Lower lobe of right lung (tissue), 2 donors: ENCODE data around the gene ANK3. TPM values are rescaled to one million over a fixed set of nuclear protein-coding genes. Genes with fewer than 3 reads are reported as not detected.

Experiments used
- ATAC-seq, 2 donors: fragments of 200-7000 bp; cut with Tn5 transposase; one replicate each; pipeline ENCODE4 v1.9.1; 2020 to 2022; ENCODE audit warnings: mild to moderate bottlenecking in 2 of 2, moderate library complexity in 2 of 2
- DNase-seq: peaks from one replicate; pipeline ENCODE4 v3.0.0-alpha.2; 2020
- H3K27ac ChIP-seq: fragments of 200-600 bp; one replicate; pipeline ENCODE4 v1.8.0; 2022
- H3K27me3 ChIP-seq: fragments of 200-600 bp; one replicate; pipeline ENCODE4 v1.8.0; 2022; ENCODE audit warnings: low read depth
- H3K36me3 ChIP-seq: fragments of 200-600 bp; one replicate; pipeline ENCODE4 v1.8.0; 2022; ENCODE audit warnings: mild to moderate bottlenecking
- H3K4me1 ChIP-seq: fragments of 200-600 bp; one replicate; pipeline ENCODE4 v1.8.0; 2022
- H3K4me3 ChIP-seq: fragments of 200-600 bp; one replicate; pipeline ENCODE4 v1.8.0; 2022; ENCODE audit warnings: mild to moderate bottlenecking
- H3K9me3 ChIP-seq: fragments of 200-600 bp; one replicate; pipeline ENCODE4 v1.8.0; 2022
- intact Hi-C: fragments of 100-400 bp; cut with DNase I; formaldehyde crosslinking; loops from one replicate; pipeline ENCODE4 v1.11.0; 2022
- total RNA-seq: library from RNA; stranded (reverse); fragmentation: NEBNext Ultra II Directional; extraction: Animal tissue kit (Norgen Biotek cat#: 25700); gene quantifications from one replicate; pipeline ENCODE4 v1.2.1, GENCODE V29; 2021
- TF ChIP-seq, protein P1 (sequence below): fragments of 200-600 bp; IDR thresholded peaks from one replicate; pipeline ENCODE4 v1.8.0; 2022; ENCODE audit warnings: antibody characterized with exemption, mild to moderate bottlenecking
- donor health status: DM: no; HTN: yes; CAD: no; lungs with severe emphysema.

ANK3 gene
- total RNA-seq, 1 donor from 2014 or later: 75.9 TPM

DNA sequence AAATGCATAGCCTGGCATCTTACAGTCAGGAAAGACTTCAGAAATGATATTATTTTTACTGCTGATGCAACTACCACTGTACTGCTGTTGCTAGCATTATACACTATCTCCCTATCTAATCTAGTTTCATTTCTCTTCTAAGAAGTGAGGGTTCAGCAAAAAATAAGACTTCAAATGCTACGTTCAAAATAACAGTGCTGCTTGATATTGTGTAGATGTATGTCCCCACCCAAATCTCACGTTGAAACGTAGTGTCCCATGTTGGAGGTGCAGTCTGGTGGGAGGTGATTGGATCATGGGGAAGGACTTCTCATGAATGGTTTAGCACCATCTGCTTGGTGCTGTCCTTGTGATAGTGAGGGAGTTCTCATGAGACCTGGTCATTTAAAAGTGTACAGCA is 129.4 kb downstream of the ANK3 start:
- ATAC-seq (no peak), DNase-seq (no peak)
- Histone ChIP-seq H3K9me3 (no peaks in the 10 kb centered on the region), H3K27me3 (no peaks in the 10 kb centered on the region), H3K27ac (no peak overlapping the region), H3K4me3 (no peak overlapping the region), H3K4me1 (no peaks in the 10 kb centered on the region), H3K36me3 (peaks cover 15% of the 10 kb centered on the region)
- TF ChIP-seq, protein P1, sequence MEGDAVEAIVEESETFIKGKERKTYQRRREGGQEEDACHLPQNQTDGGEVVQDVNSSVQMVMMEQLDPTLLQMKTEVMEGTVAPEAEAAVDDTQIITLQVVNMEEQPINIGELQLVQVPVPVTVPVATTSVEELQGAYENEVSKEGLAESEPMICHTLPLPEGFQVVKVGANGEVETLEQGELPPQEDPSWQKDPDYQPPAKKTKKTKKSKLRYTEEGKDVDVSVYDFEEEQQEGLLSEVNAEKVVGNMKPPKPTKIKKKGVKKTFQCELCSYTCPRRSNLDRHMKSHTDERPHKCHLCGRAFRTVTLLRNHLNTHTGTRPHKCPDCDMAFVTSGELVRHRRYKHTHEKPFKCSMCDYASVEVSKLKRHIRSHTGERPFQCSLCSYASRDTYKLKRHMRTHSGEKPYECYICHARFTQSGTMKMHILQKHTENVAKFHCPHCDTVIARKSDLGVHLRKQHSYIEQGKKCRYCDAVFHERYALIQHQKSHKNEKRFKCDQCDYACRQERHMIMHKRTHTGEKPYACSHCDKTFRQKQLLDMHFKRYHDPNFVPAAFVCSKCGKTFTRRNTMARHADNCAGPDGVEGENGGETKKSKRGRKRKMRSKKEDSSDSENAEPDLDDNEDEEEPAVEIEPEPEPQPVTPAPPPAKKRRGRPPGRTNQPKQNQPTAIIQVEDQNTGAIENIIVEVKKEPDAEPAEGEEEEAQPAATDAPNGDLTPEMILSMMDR: no peak
- intact Hi-C loops: no loop called here

DNA sequence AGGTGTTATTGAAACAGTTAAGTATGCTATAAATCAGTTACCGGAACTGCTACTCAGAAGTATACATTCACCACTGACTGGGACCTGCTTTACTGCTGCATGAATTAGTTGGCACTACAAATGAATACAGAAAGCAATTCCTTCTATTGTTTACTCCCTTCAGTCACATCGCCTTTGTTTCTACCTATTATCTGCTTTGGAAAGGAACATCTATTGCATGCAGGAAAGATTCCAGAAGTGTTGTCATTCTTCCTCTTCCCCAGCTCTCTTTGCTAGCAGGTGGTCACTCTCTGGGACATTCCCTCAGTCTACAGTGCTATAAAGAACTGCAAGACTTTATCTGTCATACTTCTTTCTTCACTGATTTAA is 131.3 kb downstream of the ANK3 start:
- H3K4me1 ChIP-seq: no peaks in the 10 kb centered on the region
- H3K4me3 ChIP-seq: no peak overlapping the region
- H3K9me3 ChIP-seq: no peaks in the 10 kb centered on the region
- no peaks in the 10 kb centered on the region for H3K27me3 ChIP-seq
- TF ChIP-seq, protein P1: no peak
- peaks cover 13% of the 10 kb centered on the region for H3K36me3 ChIP-seq
- no peak for DNase-seq
- intact Hi-C loops: no loop called here
- ATAC-seq: no peak
- no peak overlapping the region for H3K27ac ChIP-seq

DNA sequence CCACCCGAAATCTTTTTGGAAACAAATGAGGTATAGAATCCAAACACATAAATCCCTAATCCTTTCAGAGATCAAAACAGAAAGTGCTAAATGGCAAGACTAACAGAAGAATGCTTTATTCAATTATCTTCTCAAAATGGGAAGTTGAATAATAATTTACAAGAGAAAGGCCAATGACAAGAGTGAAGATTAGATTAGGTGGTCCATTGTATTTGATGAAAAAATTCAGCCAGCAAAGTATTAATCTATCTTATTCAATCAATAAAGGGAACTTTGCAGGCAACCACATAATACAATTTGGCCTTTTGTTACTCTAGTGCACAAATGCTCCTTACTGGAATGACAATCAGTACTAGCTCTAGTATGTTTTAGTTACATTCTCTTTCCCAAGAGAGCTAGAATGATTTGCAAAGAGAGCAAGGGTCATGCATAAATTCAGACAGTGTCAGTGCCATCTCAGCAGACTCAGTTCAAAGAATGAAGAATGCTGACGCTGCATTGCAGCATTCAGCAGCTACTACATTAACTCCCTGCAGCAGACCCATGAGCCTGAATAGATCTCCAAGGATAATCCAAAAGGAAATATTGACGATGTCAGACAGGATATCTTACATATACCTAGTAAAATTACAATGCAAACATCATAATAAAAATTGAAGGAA is 131.8 kb downstream of the ANK3 start:
- no peak for ATAC-seq

DNA sequence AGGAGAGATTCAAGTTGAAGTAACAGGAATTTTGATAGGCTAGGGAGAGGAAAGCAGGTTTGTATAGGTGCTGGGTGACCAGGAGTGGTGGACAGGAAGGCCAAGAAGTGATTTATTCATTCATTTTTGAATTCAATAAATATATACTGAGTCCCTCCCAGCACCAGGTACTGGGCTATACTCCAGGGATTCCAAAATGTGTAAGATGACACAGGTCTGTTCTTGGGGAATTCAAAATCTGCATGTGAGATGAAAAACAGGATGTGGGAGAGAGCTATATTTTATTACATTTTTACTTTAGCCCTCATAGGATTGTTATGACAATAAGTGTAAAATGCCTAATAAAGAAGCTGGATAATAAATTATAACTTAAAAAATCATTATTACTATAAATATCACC is 134.9 kb downstream of the ANK3 start:
- Histone ChIP-seq H3K36me3 (no peaks in the 10 kb centered on the region), H3K4me3 (no peak overlapping the region), H3K27me3 (no peaks in the 10 kb centered on the region), H3K9me3 (no peaks in the 10 kb centered on the region), H3K4me1 (no peaks in the 10 kb centered on the region), H3K27ac (no peak overlapping the region)
- no peak for ATAC-seq
- TF ChIP-seq, protein P1: no peak
- intact Hi-C loops: no loop called here
- DNase-seq: no peak

More for the DNA sequence above, 131.8 kb downstream of the ANK3 start:
- Histone ChIP-seq H3K4me1 (no peaks in the 10 kb centered on the region), H3K4me3 (no peak overlapping the region), H3K27ac (no peak overlapping the region), H3K36me3 (peaks cover 8% of the 10 kb centered on the region), H3K27me3 (no peaks in the 10 kb centered on the region), H3K9me3 (no peaks in the 10 kb centered on the region)
- TF ChIP-seq, protein P1: no peak
- intact Hi-C loops: no loop called here
- DNase-seq: no peak

DNA sequence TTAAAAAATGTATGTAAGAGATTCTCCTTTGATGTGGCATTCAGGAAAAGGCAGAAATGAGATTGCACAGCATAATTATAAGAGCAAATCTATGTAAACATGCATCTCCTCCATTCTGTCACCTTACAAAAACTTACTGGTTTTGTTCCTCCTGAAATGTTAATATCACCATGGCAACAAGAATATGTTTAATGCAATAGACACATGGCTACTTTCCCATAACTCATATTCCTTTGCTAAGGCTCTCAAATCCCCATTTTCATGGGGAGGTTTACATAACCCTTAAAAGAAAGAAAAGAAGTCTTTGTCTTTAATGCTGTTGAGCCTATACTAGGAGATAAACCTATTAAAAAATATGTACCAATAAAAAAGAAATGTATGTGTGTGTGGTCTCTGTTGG is 136.2 kb downstream of the ANK3 start:
- DNase-seq (no peak), ATAC-seq (no peak)
- TF ChIP-seq, protein P1: no peak
- Histone ChIP-seq H3K9me3 (no peaks in the 10 kb centered on the region), H3K4me1 (no peaks in the 10 kb centered on the region), H3K27ac (no peak overlapping the region), H3K27me3 (no peaks in the 10 kb centered on the region), H3K36me3 (no peaks in the 10 kb centered on the region), H3K4me3 (no peak overlapping the region)
- intact Hi-C loops: no loop called here
